ENCODE measurements around the gene MAP3K20.

- TF ChIP-seq CTCF (IDR thresholded peaks at IDR 0.05; ENCODE audit: control extremely low read depth in 1 of 3, insufficient read depth in 1 of 3, low read depth in 1 of 3, low read length in 3 of 3) (no peak), MAX (IDR thresholded peaks at IDR 0.05) (no peak), POLR2AphosphoS5 (IDR thresholded peaks at IDR 0.05; ENCODE audit: low read depth, low read length) (no peak), HDAC6 (IDR thresholded peaks at IDR 0.05; ENCODE audit: low read depth, low read length) (no peak), EP300 (IDR thresholded peaks at IDR 0.05; ENCODE audit: borderline replicate concordance in 1 of 2, low read depth in 2 of 2, low read length in 2 of 2) (no peak), POLR2A (IDR thresholded peaks at IDR 0.05; ENCODE audit: control extremely low read depth in 1 of 2, low read depth in 2 of 2, low read length in 2 of 2) (no peak), BRCA1 (IDR thresholded peaks at IDR 0.05; ENCODE audit: low read depth, low read length) (no peak), YY1 (IDR thresholded peaks at IDR 0.05; ENCODE audit: low read depth, low read length) (no peak), CREB1 (IDR thresholded peaks at IDR 0.05) (no peak), RXRA (IDR thresholded peaks at IDR 0.05; ENCODE audit: insufficient read depth, low read depth, low read length) (no peak), TEAD4 (IDR thresholded peaks at IDR 0.05; ENCODE audit: low read depth, low read length) (no peak), EGR1 (IDR thresholded peaks at IDR 0.05; ENCODE audit: borderline replicate concordance, low read depth, low read length) (no peak), ASH2L (IDR thresholded peaks at IDR 0.05; ENCODE audit: low read length) (no peak), RFX5 (IDR thresholded peaks at IDR 0.05; ENCODE audit: borderline replicate concordance, low read depth, low read length) (no peak)
Observed at GRCh38 chr2:173278794-173279526, 203.3 kb downstream of the MAP3K20 start.

Measured in H1 (cell line).